SK-N-SH (cell line): ENCODE data around the gene HSPA1L. TPM values are rescaled to one million over a fixed set of nuclear protein-coding genes. Genes with fewer than 3 reads are reported as not detected.
"Not testable (repeated sequence)": the region's sequence is repeated elsewhere in the genome, so short reads cannot be mapped to it uniquely, and the experiment has no call there.

Experiments used
- CTCF ChIA-PET: fragments of 300-600, 350-600 bp; formaldehyde crosslinking; extraction: SDS; loops from one replicate; lab custom pipeline; 2021; lab: Yijun Ruan, JAX
- POLR2A ChIA-PET: fragments of 350-600 bp; sonication (Branson Sonifier 250); formaldehyde crosslinking; extraction: SDS; loops from one replicate; lab custom pipeline; 2020; ENCODE audit warnings: antibody characterized with exemption, inconsistent platforms; lab: Yijun Ruan, JAX
- DNase-seq: peaks from one replicate; pipeline ENCODE4 v3.0.0; 2012
- H2AFZ ChIP-seq: fragments of 200-600 bp; sonication (generic); 2 replicates; pipeline ENCODE4 v1.8.1; 2016; ENCODE audit warnings: antibody characterized with exemption, mild to moderate bottlenecking, low read depth
- H3F3A ChIP-seq: fragments of 200-600 bp; sonication (generic); replicated peaks from 2 replicates; pipeline ENCODE3; 2016; ENCODE audit warnings: antibody characterized with exemption, mild to moderate bottlenecking; ENCODE audit not compliant: insufficient read depth
- H3K27ac ChIP-seq, 2 experiments: fragments of 200-500 bp in 1 of 2; fragments of 200-600 bp in 1 of 2; sonication (Bioruptor generic) in 1 of 2; sonication (generic), shearing (Covaris generic) in 1 of 2; 2 replicates each; pipeline versions ENCODE4 v1.5.1 to v1.6.1; 2014 to 2016; ENCODE audit warnings: low read depth in 2 of 2, inconsistent platforms in 1 of 2, low read length in 1 of 2, mild to moderate bottlenecking in 1 of 2, mixed read lengths in 1 of 2
- H3K27me3 ChIP-seq: fragments of 200-600 bp; sonication (generic), shearing (Covaris generic); 2 replicates; pipeline ENCODE4 v1.6.1; 2016; ENCODE audit warnings: mixed run types; ENCODE audit not compliant: insufficient read depth
- H3K36me3 ChIP-seq, 2 experiments: fragments of 200-500 bp in 1 of 2; fragments of 200-600 bp in 1 of 2; sonication (Bioruptor generic) in 1 of 2; sonication (generic) in 1 of 2; replicated peaks in 1 of 2; 2 replicates each; pipeline versions ENCODE3 to v1.5.1; 2014 to 2016; ENCODE audit warnings: low read length in 1 of 2, mild to moderate bottlenecking in 1 of 2; ENCODE audit not compliant: insufficient read depth in 2 of 2, control insufficient read depth in 1 of 2
- H3K4me1 ChIP-seq, 2 experiments: fragments of 200-500 bp in 1 of 2; fragments of 200-600 bp in 1 of 2; sonication (Bioruptor generic) in 1 of 2; sonication (generic), shearing (Covaris generic) in 1 of 2; 2 replicates each; pipeline versions ENCODE4 v1.5.1 to v1.6.1; 2014 to 2016; ENCODE audit warnings: low read depth in 1 of 2, low read length in 1 of 2, mixed run types in 1 of 2; ENCODE audit not compliant: insufficient read depth in 2 of 2, control insufficient read depth in 1 of 2
- H3K4me2 ChIP-seq: fragments of 200-600 bp; sonication (generic), shearing (Covaris generic); 2 replicates; pipeline ENCODE4 v1.6.1; 2017; ENCODE audit warnings: mixed run types
- H3K4me3 ChIP-seq, 2 experiments: fragments of 200-500 bp in 1 of 2; fragments of 200-600 bp in 1 of 2; sonication (Bioruptor generic) in 1 of 2; sonication (generic), shearing (Covaris generic) in 1 of 2; 2 replicates each; pipeline versions ENCODE4 v1.5.1 to v1.8.1; 2014 to 2016; ENCODE audit warnings: low read depth in 2 of 2, inconsistent platforms in 1 of 2, low read length in 1 of 2, mild to moderate bottlenecking in 1 of 2, mixed read lengths in 1 of 2, moderate library complexity in 1 of 2
- H3K79me2 ChIP-seq: fragments of 200-600 bp; sonication (generic); 2 replicates; pipeline ENCODE4 v1.8.1; 2017; ENCODE audit warnings: mild to moderate bottlenecking; ENCODE audit not compliant: insufficient read depth
- H3K9ac ChIP-seq: fragments of 200-600 bp; sonication (generic); 2 replicates; pipeline ENCODE4 v1.6.1; 2017; ENCODE audit warnings: mixed run types
- H3K9me2 ChIP-seq: fragments of 200-600 bp; sonication (generic); 2 replicates; pipeline ENCODE4 v1.6.1; 2017; ENCODE audit warnings: mixed run types
- H3K9me3 ChIP-seq: fragments of 200-600 bp; sonication (generic); 2 replicates; pipeline ENCODE4 v1.6.1; 2017; ENCODE audit warnings: mixed run types, mild to moderate bottlenecking, moderate library complexity
- H4K20me1 ChIP-seq: fragments of 200-600 bp; sonication (generic); 2 replicates; pipeline ENCODE4 v1.6.1; 2017; ENCODE audit warnings: mild to moderate bottlenecking, mixed run types; ENCODE audit not compliant: insufficient read depth
- EP300 ChIP-seq, 2 experiments: IDR thresholded peaks; 2 replicates each; pipeline versions ENCODE4 v1.4.0 to v1.6.1; 2012; ENCODE audit warnings: borderline replicate concordance in 1 of 2, low read depth in 1 of 2, low read length in 1 of 2
- FOXJ3 ChIP-seq: sonication (generic); formaldehyde crosslinking; IDR thresholded peaks from 2 replicates; pipeline ENCODE4 v1.5.1; 2020; ENCODE audit warnings: mild to moderate bottlenecking, missing genetic modification reagents
- GABPA ChIP-seq: IDR thresholded peaks from 2 replicates; pipeline ENCODE4 v1.4.0; 2012; ENCODE audit warnings: low read depth, mild to moderate bottlenecking
- IRF3 ChIP-seq: fragments of 150-350 bp; IDR thresholded peaks from 2 replicates; pipeline ENCODE4 v1.6.1; 2016; ENCODE audit warnings: mild to moderate bottlenecking, low read depth, low read length
- JUND ChIP-seq: IDR thresholded peaks from 2 replicates; pipeline ENCODE4 v1.4.0; 2012
- MAX ChIP-seq: IDR thresholded peaks from 2 replicates; pipeline ENCODE4 v1.4.0; 2012; ENCODE audit warnings: low read depth
- NRF1 ChIP-seq: IDR thresholded peaks from 2 replicates; pipeline ENCODE4 v1.6.1; 2012; ENCODE audit warnings: low read depth, mild to moderate bottlenecking, low read length
- PBX3 ChIP-seq: IDR thresholded peaks from 2 replicates; pipeline ENCODE4; 2012
- POLR2AphosphoS5 ChIP-seq: IDR thresholded peaks from 2 replicates; pipeline ENCODE4 v1.6.1; 2012; ENCODE audit warnings: low read depth, low read length
- REST ChIP-seq: IDR thresholded peaks from 2 replicates; pipeline ENCODE4 v1.6.1; 2012; ENCODE audit warnings: mild to moderate bottlenecking, low read depth, low read length, moderate library complexity
- RFX5 ChIP-seq: IDR thresholded peaks from 2 replicates; pipeline ENCODE4 v1.6.1; 2012; ENCODE audit warnings: mild to moderate bottlenecking, improper control_type of control experiment, low read length
- TAF1 ChIP-seq: IDR thresholded peaks from 2 replicates; pipeline ENCODE4 v1.6.1; 2012; ENCODE audit warnings: low read depth, mild to moderate bottlenecking, low read length, moderate library complexity, borderline replicate concordance
- TCF12 ChIP-seq: IDR thresholded peaks from 2 replicates; pipeline ENCODE4 v1.4.0; 2012
- USF1 ChIP-seq: IDR thresholded peaks from 2 replicates; pipeline ENCODE4 v1.4.0; 2012; ENCODE audit warnings: low read depth, borderline replicate concordance
- WGBS: methylation state at CpG from one replicate; pipeline ENCODE4 v1.1.6; 2017; ENCODE audit warnings: low lambda C conversion rate; 5-methylcytosine and 5-hydroxymethylcytosine counted together
- polyA plus RNA-seq, 3 experiments: library from polyadenylated mRNA; depleted of rRNA; stranded (reverse); fragments of >200 nt; gene quantifications; 2 replicates each; pipeline ENCODE4 v1.2.3, GENCODE V29; 2012

The HSPA1L gene
- polyA plus RNA-seq, 1 of the 3 experiments (the other 2 are of a cell fraction), result 0.69 TPM

GRCh38 chr6:31821301-31822035, 6.4 kb upstream of the HSPA1L start:
- peaks cover 10% of the 10 kb centered on the region for H3K79me2 ChIP-seq
- POLR2A ChIA-PET, result no interaction called here
- peak overlapping the region; percentile 44; a peak in 3 of 4 replicates for H3K4me3 ChIP-seq

GRCh38 chr6:31820399-31820798, 5.3 kb upstream of the HSPA1L start:
- H3K9me2 ChIP-seq, H3K27ac ChIP-seq, DNase-seq, H3F3A ChIP-seq, H3K4me1 ChIP-seq, H3K27me3 ChIP-seq, H3K36me3 ChIP-seq, H3K9ac ChIP-seq, H2AFZ ChIP-seq, H3K4me2 ChIP-seq, POLR2A ChIA-PET, H3K9me3 ChIP-seq, H3K4me3 ChIP-seq, H4K20me1 ChIP-seq: not testable (repeated sequence)
- CTCF ChIA-PET, result interaction anchor here (0.7 kb wide), 1 partner anchor 127 kb away, joined by 3 read pairs; no protein-coding TSS in a partner anchor
- H3K79me2 ChIP-seq, result peaks cover 10% of the 10 kb centered on the region
- 90% methylated on average over 10 of the region's 10 CpGs for WGBS

More at GRCh38 chr6:31821301-31822035, 6.4 kb upstream of the HSPA1L start:
- H3K9me3 ChIP-seq, result no peaks in the 10 kb centered on the region
- no peaks in the 10 kb centered on the region for H3K27me3 ChIP-seq
- H3F3A ChIP-seq, result peaks cover 7% of the 10 kb centered on the region
- H3K4me2 ChIP-seq, result peak overlapping the region; percentile 70
- H3K9me2 ChIP-seq, result no peaks in the 10 kb centered on the region
- peak overlapping the region; percentile 48 to 64; a peak in 3 of 4 replicates for H3K27ac ChIP-seq
- peak; percentile 62 for DNase-seq
- WGBS, result 6% methylated on average over 6 of the region's 39 CpGs
- H4K20me1 ChIP-seq, result no peaks in the 10 kb centered on the region
- H3K4me1 ChIP-seq, result peaks cover 0 to 2% of the 10 kb centered on the region in 2 experiments; a peak in 1 of 4 replicates
- no peaks in the 10 kb centered on the region for H3K36me3 ChIP-seq
- peak overlapping the region; percentile 82 for H2AFZ ChIP-seq
- CTCF ChIA-PET, result interaction anchor here (0.7 to 0.8 kb wide), 2 partner anchors 92 to 140 kb away, joined by 3 to 4 read pairs; partner anchors contain the start of genes DDAH2 and LY6G5C
- H3K9ac ChIP-seq, result peak overlapping the region; percentile 45
- 0 out of 2 replicates have a peak, but pooled peaks have one; percentile 15 for TF ChIP-seq NRF1
- TF ChIP-seq TAF1, result 0 out of 2 replicates have a peak, but pooled peaks have one; percentile 42
- TF ChIP-seq RFX5, result no peak
- no peak; the same call in 1 of the 2 replicates for TF ChIP-seq POLR2AphosphoS5

GRCh38 chr6:31819871-31820299, 4.8 kb upstream of the HSPA1L start:
- Histone ChIP-seq H3F3A (peaks cover 10% of the 10 kb centered on the region), H2AFZ (no peak overlapping the region), H3K9me3 (no peaks in the 10 kb centered on the region), H3K4me1 (no peaks in the 10 kb centered on the region; a peak in 1 of 4 replicates), H3K79me2 (peaks cover 10% of the 10 kb centered on the region), H3K4me3 (no peak overlapping the region), H3K4me2 (no peak overlapping the region), H3K27me3 (no peaks in the 10 kb centered on the region), H3K9me2 (no peaks in the 10 kb centered on the region), H3K27ac (no peak overlapping the region), H4K20me1 (no peaks in the 10 kb centered on the region), H3K36me3 (no peaks in the 10 kb centered on the region), H3K9ac (no peak overlapping the region)
- ChIA-PET POLR2A (no interaction called here), CTCF (interaction anchor here (0.7 kb wide), 1 partner anchor 126 kb away, joined by 3 read pairs; no protein-coding TSS in a partner anchor)
- no peak for DNase-seq
- TF ChIP-seq REST (no peak), MAX (no peak), EP300 (IDR thresholded peaks at IDR 0.05; ENCODE audit: borderline replicate concordance in 1 of 2, low read depth in 1 of 2, low read length in 1 of 2) (no peak), USF1 (no peak), JUND (no peak), TCF12 (no peak), FOXJ3 (CRISPR knock-in tag) (no peak), IRF3 (no peak), GABPA (no peak), PBX3 (no peak)
